ENCODE results near the gene NPAS3. TPM values are rescaled to one million over a fixed set of nuclear protein-coding genes. Genes with fewer than 3 reads are reported as not detected.

The NPAS3 gene
- total and polyA plus RNA-seq, 7 donors = 0.36 to 6.4 (median 4.6) TPM; not detected in 2

GRCh38 chr14:33755358-33755757 is 816.7 kb downstream of the NPAS3 start:
- Histone ChIP-seq H3K4me3 (no peak overlapping the region), H3K4me1 (no peaks in the 10 kb centered on the region), H3K36me3 (no peaks in the 10 kb centered on the region), H3K9me3 (no peaks in the 10 kb centered on the region), H3K27ac (no peak overlapping the region), H3K27me3 (no peaks in the 10 kb centered on the region)
- DNase-seq = no peak
- TF ChIP-seq CTCF (IDR thresholded peaks at IDR 0.05) (no peak), POLR2A (IDR thresholded peaks at IDR 0.05) (no peak), EP300 (IDR thresholded peaks at IDR 0.05) (no peak), POLR2AphosphoS5 (IDR thresholded peaks at IDR 0.05) (no peak)
- intact Hi-C loops (cut with DNase I) = no loop called here
- 85 to 93% methylated on average over 5 of the region's 5 CpGs for WGBS, 2 donors

GRCh38 chr14:33756833-33757232 is 818.2 kb downstream of the NPAS3 start:
- intact Hi-C loops (cut with DNase I) = no loop called here
- 90 to 94% methylated on average over 1 of the region's 1 CpG for WGBS, 2 donors

GRCh38 chr14:33758547-33758946 is 819.9 kb downstream of the NPAS3 start:
- DNase-seq = no peak
- Histone ChIP-seq H3K36me3 (no peaks in the 10 kb centered on the region), H3K27ac (no peak overlapping the region), H3K4me3 (no peak overlapping the region), H3K9me3 (no peaks in the 10 kb centered on the region), H3K4me1 (no peaks in the 10 kb centered on the region), H3K27me3 (no peaks in the 10 kb centered on the region)
- intact Hi-C loops (cut with DNase I) = no loop called here
- TF ChIP-seq CTCF (IDR thresholded peaks at IDR 0.05) (no peak), POLR2A (IDR thresholded peaks at IDR 0.05) (no peak), POLR2AphosphoS5 (IDR thresholded peaks at IDR 0.05) (no peak), EP300 (IDR thresholded peaks at IDR 0.05) (no peak)

More at GRCh38 chr14:33756833-33757232, 818.2 kb downstream of the NPAS3 start:
- Histone ChIP-seq H3K27me3 (no peaks in the 10 kb centered on the region), H3K4me3 (no peak overlapping the region), H3K4me1 (no peaks in the 10 kb centered on the region), H3K36me3 (no peaks in the 10 kb centered on the region), H3K9me3 (no peaks in the 10 kb centered on the region), H3K27ac (no peak overlapping the region)
- no peak for DNase-seq
- TF ChIP-seq POLR2A (IDR thresholded peaks at IDR 0.05) (no peak), EP300 (IDR thresholded peaks at IDR 0.05) (no peak), POLR2AphosphoS5 (IDR thresholded peaks at IDR 0.05) (no peak), CTCF (IDR thresholded peaks at IDR 0.05) (no peak)

GRCh38 chr14:33762161-33762851 is 823.6 kb downstream of the NPAS3 start:
- 15 to 49% methylated on average over 4 of the region's 4 CpGs for WGBS, 2 donors
- H3K4me1 ChIP-seq = peaks cover 0 to 8% (median 3%) of the 10 kb centered on the region in 4 donors
- intact Hi-C loops (cut with DNase I) = no loop called here
- no peak overlapping the region for H3K27ac ChIP-seq
- H3K9me3 ChIP-seq = no peaks in the 10 kb centered on the region
- no peaks in the 10 kb centered on the region for H3K36me3 ChIP-seq
- H3K27me3 ChIP-seq = no peaks in the 10 kb centered on the region
- DNase-seq = no peak
- H3K4me3 ChIP-seq = no peak overlapping the region
- TF ChIP-seq EP300 (IDR thresholded peaks at IDR 0.05) = no peak
- no peak for TF ChIP-seq CTCF (IDR thresholded peaks at IDR 0.05)
- no peak for TF ChIP-seq POLR2AphosphoS5 (IDR thresholded peaks at IDR 0.05)
- TF ChIP-seq POLR2A (IDR thresholded peaks at IDR 0.05) = no peak

Measured in sigmoid colon (tissue), 7 donors.